Naive thymus-derived CD4-positive, alpha-beta T cell (primary cell): ENCODE data around the gene HINT1. TPM values are rescaled to one million over a fixed set of nuclear protein-coding genes. Genes with fewer than 3 reads are reported as not detected.
"Not testable (repeated sequence)": the region's sequence is repeated elsewhere in the genome, so short reads cannot be mapped to it uniquely, and the experiment has no call there.

ENCODE experiments used
- ATAC-seq: fragments of 150-1000 bp; cut with Tn5 transposase; 2 replicates; pipeline ENCODE4 v1.10.0; 2021; ENCODE audit warnings: mild to moderate bottlenecking, moderate library complexity
- CTCF ChIA-PET: fragments of 350-600 bp; sonication (Branson Sonifier 250); formaldehyde crosslinking; loops from one replicate; lab custom pipeline; 2021; ENCODE audit warnings: antibody characterized with exemption; lab: Charles Lee
- POLR2A ChIA-PET: fragments of 350-600 bp; sonication (Branson Sonifier 250); formaldehyde crosslinking; loops from one replicate; lab custom pipeline; 2021; ENCODE audit warnings: antibody characterized with exemption, inconsistent platforms; lab: Charles Lee
- DNase-seq, 9 donors: peaks; one replicate each; pipeline versions ENCODE4 v3.0.0 to v3.0.0-alpha.2; 2020 to 2022; ENCODE audit warnings: mixed read lengths in 1 of 9
- H3K27ac ChIP-seq: one replicate; pipeline ENCODE4 v1.7.0; 2013; ENCODE audit warnings: mild to moderate bottlenecking, low read depth, low read length, moderate library complexity
- H3K27me3 ChIP-seq, 2 donors: one replicate each; pipeline ENCODE4 v1.7.0; 2013; ENCODE audit warnings: low read length in 2 of 2, mild to moderate bottlenecking in 2 of 2, moderate library complexity in 2 of 2; ENCODE audit not compliant: control insufficient read depth in 2 of 2, insufficient read depth in 2 of 2
- H3K36me3 ChIP-seq, 3 experiments: 1 replicate in 2 of 3; 2 replicates in 1 of 3; pipeline ENCODE4 v1.7.0; 2013; ENCODE audit warnings: low read length in 3 of 3, mild to moderate bottlenecking in 3 of 3, moderate library complexity in 1 of 3; ENCODE audit not compliant: insufficient read depth in 3 of 3, control insufficient read depth in 2 of 3
- H3K4me1 ChIP-seq, 2 donors: one replicate each; pipeline ENCODE4 v1.7.0; 2013; ENCODE audit warnings: low read length in 2 of 2, mild to moderate bottlenecking in 2 of 2, moderate library complexity in 1 of 2; ENCODE audit not compliant: control insufficient read depth in 2 of 2, insufficient read depth in 2 of 2
- H3K4me3 ChIP-seq: 2 replicates; pipeline ENCODE4 v1.7.0; 2013; ENCODE audit warnings: mild to moderate bottlenecking, low read length
- H3K9me3 ChIP-seq, 3 experiments: 1 replicate in 2 of 3; 2 replicates in 1 of 3; pipeline ENCODE4 v1.7.0; 2013; ENCODE audit warnings: low read length in 3 of 3; ENCODE audit not compliant: control insufficient read depth in 2 of 3
- H3K27ac Mint-ChIP-seq, 9 donors: one replicate each; pipeline ENCODE4 v1.8.0; 2020 to 2022; ENCODE audit warnings: mixed read lengths in 9 of 9, mild to moderate bottlenecking in 8 of 9, moderate library complexity in 5 of 9, inconsistent platforms in 2 of 9
- H3K27me3 Mint-ChIP-seq, 5 donors: one replicate each; pipeline ENCODE4 v1.8.0; 2021 to 2022; ENCODE audit warnings: mixed read lengths in 5 of 5, mild to moderate bottlenecking in 1 of 5
- H3K36me3 Mint-ChIP-seq, 5 donors: one replicate each; pipeline ENCODE4 v1.8.0; 2020 to 2022; ENCODE audit warnings: mixed read lengths in 5 of 5, mild to moderate bottlenecking in 3 of 5, inconsistent platforms in 1 of 5
- H3K4me1 Mint-ChIP-seq, 7 donors: one replicate each; pipeline ENCODE4 v1.8.0; 2020 to 2022; ENCODE audit warnings: mixed read lengths in 7 of 7, mild to moderate bottlenecking in 3 of 7, inconsistent platforms in 1 of 7
- H3K4me3 Mint-ChIP-seq, 10 donors: one replicate each; pipeline ENCODE4 v1.8.0; 2020 to 2022; ENCODE audit warnings: mild to moderate bottlenecking in 10 of 10, mixed read lengths in 10 of 10, moderate library complexity in 6 of 10, inconsistent platforms in 2 of 10
- H3K9me3 Mint-ChIP-seq, 11 donors: one replicate each; pipeline ENCODE4 v1.8.0; 2020 to 2022; ENCODE audit warnings: mixed read lengths in 11 of 11, mild to moderate bottlenecking in 4 of 11, inconsistent platforms in 1 of 11, moderate library complexity in 1 of 11
- intact Hi-C, 2 donors: fragments of 100-400 bp; cut with micrococcal nuclease; formaldehyde crosslinking; loops; one replicate each; pipeline ENCODE4 v1.15.1; 2023
- polyA plus RNA-seq, 2 donors: library from polyadenylated mRNA; unstranded; fragments of 300-500 nt; fragmentation: Illumina TruSeq; gene quantifications; one replicate each; pipeline ENCODE4 v1.2.3, GENCODE V29; 2021
- total RNA-seq, 6 experiments: library from RNA in 5 of 6; stranded (reverse) in 5 of 6; gene quantifications; 1 replicate in 5 of 6; 2 replicates in 1 of 6; pipeline ENCODE4 v1.2.3 and lab custom pipeline; 2021 to 2026

The HINT1 gene
- total and polyA plus RNA-seq, 7 experiments from 2014 or later = 172 to 376 (median 241) TPM

DNA sequence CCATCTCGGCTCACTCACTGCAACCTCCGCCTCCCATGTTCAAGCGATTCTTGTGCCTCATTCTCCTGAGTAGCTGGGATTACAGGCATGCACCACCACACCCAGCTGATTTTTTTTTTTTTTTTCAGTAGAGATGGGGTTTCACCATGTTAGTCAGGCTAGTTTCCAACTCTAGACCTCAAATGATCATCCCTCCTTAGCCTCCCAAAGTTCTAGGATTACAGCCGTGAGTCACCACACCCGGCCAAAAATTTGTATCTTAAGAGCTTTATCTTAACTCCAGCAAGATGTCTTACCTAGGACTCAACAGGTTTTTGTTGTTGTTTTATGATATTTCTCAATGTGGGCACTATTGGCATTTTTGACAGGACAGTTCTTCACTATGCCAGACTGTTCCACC is 33.6 kb upstream of the HINT1 start:
- no peaks in the 10 kb centered on the region for H3K27me3 Mint-ChIP-seq
- ChIA-PET POLR2A (interaction anchor here (0.6 kb wide), 1 partner anchor 15 kb away, joined by 3 read pairs; no protein-coding TSS in a partner anchor), CTCF (interaction anchor here (0.6 kb wide), 1 partner anchor 8 kb away, joined by 3 read pairs; no protein-coding TSS in a partner anchor)
- intact Hi-C loops = no loop called here
- H3K27me3 ChIP-seq = no peaks in the 10 kb centered on the region
- DNase-seq = no peak
- H3K4me3 Mint-ChIP-seq = no peak overlapping the region
- no peak overlapping the region for H3K27ac Mint-ChIP-seq
- H3K36me3 Mint-ChIP-seq = peaks cover 3 to 13% (median 11%) of the 10 kb centered on the region in 5 donors
- no peak for ATAC-seq
- no peak overlapping the region for H3K27ac ChIP-seq
- no peak overlapping the region for H3K4me3 ChIP-seq
- H3K4me1 Mint-ChIP-seq = peaks cover 8 to 21% (median 11%) of the 10 kb centered on the region in 7 donors
- H3K4me1 ChIP-seq = no peaks in the 10 kb centered on the region
- H3K9me3 Mint-ChIP-seq = no peaks in the 10 kb centered on the region
- H3K36me3 ChIP-seq = no peaks in the 10 kb centered on the region
- H3K9me3 ChIP-seq = no peaks in the 10 kb centered on the region

DNA sequence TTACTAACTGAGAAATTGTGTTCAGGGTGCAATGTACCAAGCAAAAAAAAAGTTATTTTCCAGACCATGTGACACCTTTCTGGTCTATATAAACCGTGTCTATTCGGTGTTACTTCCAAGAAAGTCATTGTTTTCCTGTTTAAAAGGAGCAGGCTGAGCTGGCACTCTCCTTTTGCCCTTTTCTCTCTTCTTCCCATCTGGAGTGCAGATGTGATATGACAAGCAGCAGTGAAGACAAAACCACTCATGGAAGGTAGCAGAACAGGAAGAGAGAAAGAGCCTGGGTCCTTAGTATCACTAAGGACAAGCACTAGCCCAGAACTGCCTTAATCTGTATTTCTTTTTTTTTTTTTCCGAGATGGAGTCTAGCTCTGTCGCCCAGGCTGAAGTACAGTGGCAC is 31.3 kb upstream of the HINT1 start:
- Histone ChIP-seq H3K4me3 (no peak overlapping the region), H3K27me3 (no peaks in the 10 kb centered on the region), H3K9me3 (no peaks in the 10 kb centered on the region), H3K4me1 (no peaks in the 10 kb centered on the region), H3K27ac (no peak overlapping the region), H3K36me3 (no peaks in the 10 kb centered on the region)
- intact Hi-C loops = no loop called here
- H3K27ac Mint-ChIP-seq = peak overlapping the region in 1 of 9 donors; percentile 36
- peaks cover 3 to 16% (median 13%) of the 10 kb centered on the region in 5 donors for H3K36me3 Mint-ChIP-seq
- no peak overlapping the region for H3K4me3 Mint-ChIP-seq
- ChIA-PET CTCF (interaction anchor here (0.6 kb wide), 1 partner anchor 12 kb away, joined by 3 read pairs; no protein-coding TSS in a partner anchor), POLR2A (interaction anchor here (0.7 kb wide), 1 partner anchor 59 kb away, joined by 3 read pairs; no protein-coding TSS in a partner anchor)
- no peak for DNase-seq
- no peak for ATAC-seq
- H3K9me3 Mint-ChIP-seq = no peaks in the 10 kb centered on the region
- no peaks in the 10 kb centered on the region for H3K27me3 Mint-ChIP-seq
- H3K4me1 Mint-ChIP-seq = peaks cover 9 to 25% (median 13%) of the 10 kb centered on the region in 7 donors

DNA sequence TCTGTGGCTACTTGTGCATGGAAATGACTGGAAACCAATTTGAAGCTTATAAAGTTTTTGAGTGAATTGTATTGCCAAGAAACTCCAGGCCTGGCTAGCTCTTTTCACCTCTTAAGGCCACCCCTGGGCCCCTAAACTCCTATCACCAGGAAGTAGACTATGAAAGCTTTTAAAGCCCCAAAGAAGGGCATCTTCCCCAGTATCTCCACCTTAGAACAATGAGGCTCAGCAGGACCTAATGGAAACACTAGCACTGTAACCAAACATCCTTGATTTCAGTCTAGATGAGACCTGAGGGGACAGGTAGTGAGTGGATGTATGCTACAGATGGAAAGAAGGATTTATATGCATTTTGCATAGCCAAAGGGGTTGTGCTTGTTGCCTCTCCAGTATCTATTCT is 30.6 kb upstream of the HINT1 start:
- H3K9me3 Mint-ChIP-seq = no peaks in the 10 kb centered on the region
- DNase-seq = no peak
- ChIA-PET CTCF (interaction anchor here (0.7 kb wide), 1 partner anchor 19 kb away, joined by 3 read pairs; no protein-coding TSS in a partner anchor), POLR2A (interaction anchor here (0.7 to 1.3 kb wide), 2 partner anchors 14 to 69 kb away, joined by 3 read pairs; no protein-coding TSS in a partner anchor)
- H3K27me3 Mint-ChIP-seq = no peaks in the 10 kb centered on the region
- Histone ChIP-seq H3K27me3 (no peaks in the 10 kb centered on the region), H3K4me3 (no peak overlapping the region), H3K36me3 (no peaks in the 10 kb centered on the region), H3K4me1 (no peaks in the 10 kb centered on the region), H3K27ac (no peak overlapping the region), H3K9me3 (no peaks in the 10 kb centered on the region)
- H3K4me3 Mint-ChIP-seq = no peak overlapping the region
- peaks cover 9 to 25% (median 13%) of the 10 kb centered on the region in 7 donors for H3K4me1 Mint-ChIP-seq
- peaks cover 3 to 16% (median 13%) of the 10 kb centered on the region in 5 donors for H3K36me3 Mint-ChIP-seq
- ATAC-seq = no peak
- peak overlapping the region in 2 of 9 donors; percentile 33 to 69 for H3K27ac Mint-ChIP-seq
- intact Hi-C loops = loop anchor here in 1 of 2 donors (2.0 kb wide), 1 partner anchor 13 kb away; no protein-coding TSS in a partner anchor

DNA sequence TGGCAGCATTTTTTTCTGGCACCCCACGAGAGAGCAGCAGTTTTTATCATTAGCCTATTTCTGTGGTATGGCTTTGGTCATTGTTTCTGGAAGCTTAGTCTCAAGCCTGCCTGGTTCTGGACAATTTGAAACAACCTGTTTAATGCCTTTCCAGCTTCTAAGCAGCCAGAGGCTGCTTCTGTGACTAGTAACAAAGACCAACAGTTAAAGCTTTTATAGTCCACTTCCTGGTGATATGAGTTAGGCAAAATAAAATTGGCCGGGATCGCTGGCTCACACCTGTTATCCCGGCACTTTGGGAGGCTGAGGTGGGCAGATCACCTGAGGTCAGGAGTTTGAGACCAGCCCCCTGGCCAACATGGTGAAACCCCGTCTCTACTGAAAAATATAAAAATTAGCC is 29.7 kb upstream of the HINT1 start:
- H3K36me3 Mint-ChIP-seq = peaks cover 3 to 13% (median 11%) of the 10 kb centered on the region in 5 donors
- H3K4me1 Mint-ChIP-seq = peaks cover 9 to 25% (median 13%) of the 10 kb centered on the region in 7 donors
- H3K4me1 ChIP-seq = no peaks in the 10 kb centered on the region
- DNase-seq (no peak), ATAC-seq (no peak)
- H3K9me3 ChIP-seq = no peaks in the 10 kb centered on the region
- H3K27ac ChIP-seq = no peak overlapping the region
- H3K4me3 Mint-ChIP-seq = no peak overlapping the region
- ChIA-PET CTCF (interaction anchor here (0.7 kb wide), 2 partner anchors 164 to 291 kb away, joined by 3 to 7 read pairs; no protein-coding TSS in a partner anchor), POLR2A (interaction anchor here (1.3 kb wide), 1 partner anchor 15 kb away, joined by 3 read pairs; no protein-coding TSS in a partner anchor)
- H3K36me3 ChIP-seq = no peaks in the 10 kb centered on the region
- no peaks in the 10 kb centered on the region for H3K9me3 Mint-ChIP-seq
- no peaks in the 10 kb centered on the region for H3K27me3 Mint-ChIP-seq
- intact Hi-C loops = loop anchor here in 1 of 2 donors (2.0 kb wide), 1 partner anchor 14 kb away; no protein-coding TSS in a partner anchor
- peak overlapping the region in 2 of 9 donors; percentile 20 to 38 for H3K27ac Mint-ChIP-seq
- no peaks in the 10 kb centered on the region for H3K27me3 ChIP-seq
- H3K4me3 ChIP-seq = no peak overlapping the region

DNA sequence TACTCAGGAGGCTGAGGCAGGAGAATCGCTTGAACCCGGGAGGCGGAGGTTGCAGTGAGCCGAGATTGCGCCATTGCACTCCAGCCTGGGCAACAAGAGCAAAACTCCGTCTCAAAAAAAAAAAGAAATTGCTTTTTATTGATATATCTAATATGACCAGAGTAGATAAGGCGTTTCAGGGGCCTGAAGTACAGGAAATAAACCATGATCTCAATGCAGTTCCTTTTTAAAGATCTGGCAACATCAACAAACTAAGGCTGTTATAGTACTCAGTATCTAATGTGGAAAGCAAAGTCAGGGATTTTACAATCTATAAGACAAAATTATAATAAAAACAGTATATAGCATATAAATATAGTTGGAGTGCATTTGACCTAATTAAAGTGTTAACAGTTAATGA is 28.8 kb upstream of the HINT1 start:
- H3K4me1 ChIP-seq, ATAC-seq, DNase-seq, H3K27me3 ChIP-seq, H3K9me3 ChIP-seq, H3K36me3 ChIP-seq, H3K27ac Mint-ChIP-seq, H3K9me3 Mint-ChIP-seq, H3K4me3 Mint-ChIP-seq, H3K4me3 ChIP-seq, H3K27ac ChIP-seq, H3K27me3 Mint-ChIP-seq: not testable (repeated sequence)
- intact Hi-C loops = loop anchor here in 1 of 2 donors (2.0 kb wide), 1 partner anchor 15 kb away; no protein-coding TSS in a partner anchor
- Mint-ChIP-seq H3K36me3 (peaks cover 3 to 16% (median 14%) of the 10 kb centered on the region in 5 donors), H3K4me1 (peaks cover 9 to 29% (median 13%) of the 10 kb centered on the region in 7 donors)
- CTCF ChIA-PET = interaction anchor here (0.7 kb wide), 1 partner anchor 292 kb away, joined by 3 read pairs; no protein-coding TSS in a partner anchor
- POLR2A ChIA-PET = interaction anchor here (1.5 kb wide), 1 partner anchor 70 kb away, joined by 3 read pairs; the partner anchor contains the start of gene CDC42SE2

DNA sequence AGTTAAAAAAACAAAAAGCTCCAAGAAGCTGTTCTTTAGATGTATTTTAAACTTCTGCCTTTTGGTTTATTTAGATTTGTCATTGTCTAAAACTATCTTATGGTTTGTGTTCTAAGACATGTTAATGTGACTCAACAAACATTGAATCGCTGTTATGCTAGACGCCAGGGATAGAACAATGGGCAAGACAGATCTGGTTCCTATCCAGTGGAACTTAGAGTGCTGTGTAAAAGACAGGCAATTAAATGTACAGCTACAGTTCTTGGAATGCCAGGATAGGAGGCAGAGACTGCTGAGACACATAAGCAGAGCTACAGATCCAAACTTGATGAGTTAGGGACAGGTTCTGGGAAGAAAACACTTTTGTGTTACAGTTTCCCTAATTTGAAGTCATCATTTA is 28.1 kb upstream of the HINT1 start:
- DNase-seq (no peak), ATAC-seq (no peak)
- H3K4me1 ChIP-seq = no peaks in the 10 kb centered on the region
- no peak overlapping the region for H3K27ac ChIP-seq
- CTCF ChIA-PET = no interaction called here
- POLR2A ChIA-PET = interaction anchor here (1.5 kb wide), 1 partner anchor 71 kb away, joined by 3 read pairs; the partner anchor contains the start of gene CDC42SE2
- no peak overlapping the region for H3K27ac Mint-ChIP-seq
- H3K9me3 Mint-ChIP-seq = no peaks in the 10 kb centered on the region
- H3K27me3 Mint-ChIP-seq = no peaks in the 10 kb centered on the region
- no peaks in the 10 kb centered on the region for H3K36me3 ChIP-seq
- H3K4me3 Mint-ChIP-seq = no peak overlapping the region
- intact Hi-C loops = no loop called here
- H3K9me3 ChIP-seq = no peaks in the 10 kb centered on the region
- no peaks in the 10 kb centered on the region for H3K27me3 ChIP-seq
- peaks cover 10 to 29% (median 11%) of the 10 kb centered on the region in 7 donors for H3K4me1 Mint-ChIP-seq
- H3K36me3 Mint-ChIP-seq = peaks cover 1 to 21% (median 16%) of the 10 kb centered on the region in 5 donors
- H3K4me3 ChIP-seq = no peak overlapping the region
